Metanephros (tissue), 2 donors: ENCODE measurements around the gene C1orf141. TPM values are rescaled to one million over a fixed set of nuclear protein-coding genes. Genes with fewer than 3 reads are reported as not detected.

Experiments
- small RNA-seq: library from RNA; depleted of rRNA; stranded (forward); fragments of <200 nt; gene quantifications from one replicate; pipeline ENCODE3, GENCODE V24; 2014; ENCODE audit warnings: low replicate concordance
- total RNA-seq: library from RNA; depleted of rRNA; stranded (reverse); fragments of >200 nt; gene quantifications from one replicate; pipeline ENCODE4 v1.2.3, GENCODE V29; 2014

The C1orf141 gene
- not detected for total RNA-seq

DNA sequence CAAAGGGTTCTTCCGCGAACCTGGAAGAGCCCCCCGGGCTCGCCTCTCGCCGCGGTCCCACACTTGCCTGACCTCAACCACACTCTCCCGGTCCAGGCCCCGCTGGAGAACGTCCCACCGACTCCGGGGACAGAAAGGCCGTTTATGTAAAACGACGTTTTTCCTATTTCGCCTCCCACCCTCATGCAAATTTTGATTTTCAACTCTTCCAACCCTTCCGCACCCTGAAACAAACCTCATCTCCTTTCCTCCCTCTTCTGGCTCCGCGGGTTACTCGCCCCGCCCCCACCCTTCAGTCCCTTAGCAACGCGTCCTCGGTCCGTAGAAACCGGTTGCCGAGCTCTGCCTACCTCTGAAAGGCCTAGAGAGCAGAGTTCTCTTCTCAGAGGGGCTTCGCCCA is at the start of gene C1orf141:
Gene C1orf141, minus strand, starts transcription at position 276 of the 400 bp plus-strand sequence. CDS start 7,730 bp downstream, outside the sequence.

DNA sequence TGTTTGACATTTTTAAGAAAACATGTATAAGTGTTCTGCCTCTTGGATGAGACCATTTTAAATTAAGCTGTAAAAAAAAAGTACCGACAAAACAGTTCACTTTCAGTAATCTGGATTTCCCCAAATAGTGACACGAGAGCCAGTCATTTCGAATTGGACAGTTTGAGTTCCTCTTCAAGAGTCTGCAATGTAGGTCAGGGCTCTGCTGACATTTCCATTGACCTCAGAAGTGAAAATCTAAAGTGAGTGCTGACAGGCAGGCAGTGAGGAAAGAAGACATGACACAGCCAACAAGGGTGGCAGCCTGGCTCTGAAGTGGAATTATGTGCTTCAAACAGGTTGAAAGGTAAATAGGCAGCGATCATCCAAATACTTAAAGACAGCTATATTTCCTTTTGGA is 31.4 kb upstream of the C1orf141 start, which contains the start of gene IL23R:
Gene IL23R, plus strand, starts transcription at position 259 of the 400 bp plus-strand sequence. CDS start 1,667 bp downstream, outside the sequence.

DNA sequence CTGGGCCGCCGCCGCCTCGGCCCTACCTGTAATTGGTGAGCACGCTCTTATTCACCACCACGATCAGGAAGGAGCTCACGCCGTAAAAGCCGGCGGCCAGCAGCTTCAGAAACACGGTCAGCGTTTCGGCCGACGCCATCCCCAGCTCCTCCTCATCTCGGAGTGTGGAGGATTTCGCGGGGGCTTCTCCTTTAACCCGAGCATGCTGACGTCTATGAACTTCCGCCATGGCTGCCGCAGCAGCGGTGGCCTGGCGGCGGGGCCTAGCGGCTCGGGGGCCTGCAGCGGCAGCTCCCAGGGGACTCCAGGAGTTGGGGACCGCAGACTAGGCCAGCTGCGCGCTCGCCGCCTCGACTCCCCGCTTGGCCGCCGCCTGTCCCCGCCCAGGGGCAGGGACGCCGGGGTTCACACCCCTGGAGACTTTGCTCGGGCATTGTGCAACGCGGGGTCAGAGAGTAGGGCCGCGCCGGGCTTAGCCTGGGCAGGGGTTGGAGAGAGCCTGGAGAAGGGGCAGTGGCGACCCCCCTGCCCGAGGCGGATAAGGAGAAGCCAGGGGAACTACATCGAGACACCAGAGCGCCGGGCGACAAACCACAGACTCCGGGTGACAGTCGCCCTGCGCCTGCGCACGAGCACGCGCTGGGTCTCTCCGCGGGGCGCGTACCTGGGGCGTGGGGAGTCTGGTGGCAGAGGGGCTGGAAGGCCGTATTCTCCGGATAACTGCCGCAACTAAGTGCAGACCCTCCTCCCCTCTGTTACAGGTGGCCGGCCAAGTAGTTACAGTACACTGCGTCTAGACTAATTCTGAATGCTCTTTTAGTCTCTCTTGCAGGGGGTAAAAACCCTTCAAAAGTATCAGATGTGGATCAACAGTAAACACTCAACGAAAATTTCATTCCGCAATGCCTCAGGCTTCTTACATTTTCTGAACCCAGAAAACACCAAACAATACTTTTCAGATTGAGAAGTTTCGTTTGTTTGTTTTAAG is 80.7 kb downstream of the C1orf141 start, which contains the start of gene SLC35D1:
Gene SLC35D1, minus strand, starts transcription at position 364 of the 988 bp plus-strand sequence. Its CDS starts 135 bp downstream, at position 229.

Small RNA genes lying within 50 kb of the gene (small RNA-seq; reads per million reads assigned to genes)
- gene RF00322: not detected

Other genes with a start within 250 kb of the C1orf141 start
- gene DNAI4, start 210.1 kb downstream of the C1orf141 start, total RNA-seq: 22.6 TPM
- 23.3 TPM for gene MIER1, start 210.0 kb downstream of the C1orf141 start, total RNA-seq
- 11.2 TPM for gene SLC35D1, start 80.8 kb downstream of the C1orf141 start, total RNA-seq
- gene IL23R, start 31.5 kb upstream of the C1orf141 start, total RNA-seq: 0.06 TPM
- gene IL12RB2, start 172.9 kb upstream of the C1orf141 start, total RNA-seq: 1.3 TPM